ENCODE results near the gene PAPOLB.

DNA sequence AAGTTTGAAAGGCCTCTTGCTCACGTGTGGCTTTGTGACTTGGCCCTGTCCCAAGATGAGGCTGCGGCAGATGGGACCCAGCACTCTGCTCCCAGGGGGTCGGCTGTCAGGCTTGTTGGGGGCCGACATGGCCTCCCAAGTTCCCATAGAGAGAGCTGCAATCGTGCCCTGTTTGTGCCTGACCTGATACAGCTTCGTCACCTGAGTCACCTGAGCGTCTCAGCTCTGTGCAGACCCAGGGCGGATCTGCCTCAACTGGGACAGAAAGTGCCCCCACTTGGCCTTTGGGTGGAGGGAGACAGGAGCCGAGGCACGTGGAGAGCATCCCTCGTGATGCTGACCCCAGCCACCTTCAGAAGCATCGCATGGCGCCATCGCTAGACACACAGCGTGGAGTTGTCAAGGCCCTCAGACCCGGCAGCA lies 21.7 kb downstream of the PAPOLB start:
- no peak for TF ChIP-seq POLR2A (IDR thresholded peaks at IDR 0.05)
- TF ChIP-seq, protein P1, sequence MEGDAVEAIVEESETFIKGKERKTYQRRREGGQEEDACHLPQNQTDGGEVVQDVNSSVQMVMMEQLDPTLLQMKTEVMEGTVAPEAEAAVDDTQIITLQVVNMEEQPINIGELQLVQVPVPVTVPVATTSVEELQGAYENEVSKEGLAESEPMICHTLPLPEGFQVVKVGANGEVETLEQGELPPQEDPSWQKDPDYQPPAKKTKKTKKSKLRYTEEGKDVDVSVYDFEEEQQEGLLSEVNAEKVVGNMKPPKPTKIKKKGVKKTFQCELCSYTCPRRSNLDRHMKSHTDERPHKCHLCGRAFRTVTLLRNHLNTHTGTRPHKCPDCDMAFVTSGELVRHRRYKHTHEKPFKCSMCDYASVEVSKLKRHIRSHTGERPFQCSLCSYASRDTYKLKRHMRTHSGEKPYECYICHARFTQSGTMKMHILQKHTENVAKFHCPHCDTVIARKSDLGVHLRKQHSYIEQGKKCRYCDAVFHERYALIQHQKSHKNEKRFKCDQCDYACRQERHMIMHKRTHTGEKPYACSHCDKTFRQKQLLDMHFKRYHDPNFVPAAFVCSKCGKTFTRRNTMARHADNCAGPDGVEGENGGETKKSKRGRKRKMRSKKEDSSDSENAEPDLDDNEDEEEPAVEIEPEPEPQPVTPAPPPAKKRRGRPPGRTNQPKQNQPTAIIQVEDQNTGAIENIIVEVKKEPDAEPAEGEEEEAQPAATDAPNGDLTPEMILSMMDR (IDR thresholded peaks at IDR 0.05), result no peak

Measured in testis (tissue), 2 donors.